Measurements from ENCODE around the gene LRRC1.

The LRRC1 gene

GRCh38 chr6:53846250-53846649, 51.4 kb downstream of the LRRC1 start:
- H3K4me1 ChIP-seq (ENCODE audit: control insufficient read depth, insufficient read depth, low read length): no peaks in the 10 kb centered on the region
- no peak overlapping the region for H3K27ac ChIP-seq (ENCODE audit: low read depth, low read length)

DNA sequence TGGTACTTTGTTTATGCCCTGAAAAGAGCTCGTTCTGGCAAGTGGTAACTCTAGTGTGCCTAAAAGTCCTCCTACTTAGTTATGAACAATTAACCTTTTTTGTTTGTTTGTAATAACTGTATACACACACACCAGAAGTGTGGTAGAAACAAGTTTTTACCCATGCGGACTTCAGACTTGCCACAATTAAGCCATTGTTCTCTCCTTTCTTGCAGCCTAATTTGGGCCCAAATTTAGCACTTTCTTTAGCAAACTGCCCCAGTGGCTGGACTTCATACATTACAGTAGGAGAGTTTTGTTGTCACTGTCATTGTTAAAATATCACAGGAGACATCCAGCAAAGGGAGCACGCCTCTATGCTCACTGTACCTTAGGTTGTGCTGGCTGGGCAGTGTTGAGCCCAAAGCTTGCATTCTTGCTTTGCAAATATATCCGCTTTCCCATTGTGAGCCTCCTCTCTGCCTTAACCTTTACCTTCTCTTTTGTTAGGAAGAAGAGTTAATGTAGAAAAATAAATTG, 53.0 kb downstream of the LRRC1 start:
- H3K27ac ChIP-seq (ENCODE audit: low read depth, low read length): no peak overlapping the region
- no peaks in the 10 kb centered on the region for H3K27me3 ChIP-seq (ENCODE audit: control insufficient read depth, insufficient read depth, low read length)
- H3K4me3 ChIP-seq (ENCODE audit: low read length): no peak overlapping the region
- H3K9ac ChIP-seq (ENCODE audit: low read length): no peak overlapping the region
- no peaks in the 10 kb centered on the region for H3K4me1 ChIP-seq (ENCODE audit: control insufficient read depth, insufficient read depth, low read length)
- H3K36me3 ChIP-seq (ENCODE audit: control insufficient read depth, insufficient read depth, low read length): no peaks in the 10 kb centered on the region

More at GRCh38 chr6:53846250-53846649, 51.4 kb downstream of the LRRC1 start:
- Histone ChIP-seq H3K36me3 (ENCODE audit: control insufficient read depth, insufficient read depth, low read length) (no peaks in the 10 kb centered on the region), H3K27me3 (ENCODE audit: control insufficient read depth, insufficient read depth, low read length) (no peaks in the 10 kb centered on the region), H3K9ac (ENCODE audit: low read length) (no peak overlapping the region), H3K4me3 (ENCODE audit: low read length) (no peak overlapping the region)

DNA sequence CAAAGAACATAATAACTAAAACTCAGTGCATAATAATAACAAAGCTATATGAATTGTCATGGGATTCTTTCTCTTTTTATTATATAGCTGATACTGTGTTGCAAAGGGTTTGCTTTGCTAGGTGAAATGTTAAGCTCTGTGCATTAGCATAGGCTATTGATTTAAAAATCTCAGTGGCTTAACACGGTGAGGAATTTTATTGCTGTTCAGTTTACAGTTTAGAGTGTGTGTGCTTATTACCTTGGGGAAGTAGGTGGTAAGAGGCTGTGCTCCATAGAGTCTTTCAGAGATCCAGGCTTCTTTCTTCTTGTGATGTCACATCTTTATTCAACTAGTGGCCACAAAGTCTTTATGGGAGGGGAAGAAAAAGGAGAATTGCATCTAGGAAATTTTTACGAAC, 55.7 kb downstream of the LRRC1 start:
- Histone ChIP-seq H3K9ac (ENCODE audit: low read length) (no peak overlapping the region), H3K4me1 (ENCODE audit: control insufficient read depth, insufficient read depth, low read length) (no peaks in the 10 kb centered on the region), H3K36me3 (ENCODE audit: control insufficient read depth, insufficient read depth, low read length) (no peaks in the 10 kb centered on the region), H3K27me3 (ENCODE audit: control insufficient read depth, insufficient read depth, low read length) (no peaks in the 10 kb centered on the region), H3K27ac (ENCODE audit: low read depth, low read length) (no peak overlapping the region), H3K4me3 (ENCODE audit: low read length) (no peak overlapping the region)

- no peak overlapping the region for H3K4me3 ChIP-seq (ENCODE audit: low read length)
- H3K36me3 ChIP-seq (ENCODE audit: control insufficient read depth, insufficient read depth, low read length): no peaks in the 10 kb centered on the region
- H3K4me1 ChIP-seq (ENCODE audit: control insufficient read depth, insufficient read depth, low read length): peaks cover 2% of the 10 kb centered on the region
- H3K27me3 ChIP-seq (ENCODE audit: control insufficient read depth, insufficient read depth, low read length): no peaks in the 10 kb centered on the region
- H3K27ac ChIP-seq (ENCODE audit: low read depth, low read length): no peak overlapping the region
- H3K9ac ChIP-seq (ENCODE audit: low read length): no peak overlapping the region
Observed at GRCh38 chr6:53851561-53851960, 56.8 kb downstream of the LRRC1 start.

DNA sequence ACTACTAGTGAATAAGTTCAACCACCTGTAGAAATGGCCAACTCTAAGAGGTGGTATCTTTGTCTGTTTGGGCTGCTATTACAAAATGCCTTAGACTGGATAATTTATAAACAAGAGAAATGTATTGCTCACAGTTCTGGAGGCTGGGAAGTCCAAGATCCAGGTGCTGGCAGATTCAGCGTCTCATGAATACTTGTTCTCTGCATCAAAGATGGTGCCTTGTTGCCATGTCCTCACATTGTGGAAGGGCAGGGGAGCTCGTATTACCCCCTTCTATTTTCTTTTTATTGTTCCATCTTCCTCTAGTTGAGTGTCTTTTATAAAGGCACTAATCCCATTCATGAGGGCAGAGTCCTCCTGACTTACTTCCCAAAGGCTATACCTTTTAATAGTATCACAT, 58.0 kb downstream of the LRRC1 start:
- Histone ChIP-seq H3K27ac (ENCODE audit: low read depth, low read length) (no peak overlapping the region), H3K27me3 (ENCODE audit: control insufficient read depth, insufficient read depth, low read length) (no peaks in the 10 kb centered on the region), H3K9ac (ENCODE audit: low read length) (no peak overlapping the region), H3K36me3 (ENCODE audit: control insufficient read depth, insufficient read depth, low read length) (no peaks in the 10 kb centered on the region), H3K4me1 (ENCODE audit: control insufficient read depth, insufficient read depth, low read length) (peaks cover 2% of the 10 kb centered on the region), H3K4me3 (ENCODE audit: low read length) (no peak overlapping the region)

DNA sequence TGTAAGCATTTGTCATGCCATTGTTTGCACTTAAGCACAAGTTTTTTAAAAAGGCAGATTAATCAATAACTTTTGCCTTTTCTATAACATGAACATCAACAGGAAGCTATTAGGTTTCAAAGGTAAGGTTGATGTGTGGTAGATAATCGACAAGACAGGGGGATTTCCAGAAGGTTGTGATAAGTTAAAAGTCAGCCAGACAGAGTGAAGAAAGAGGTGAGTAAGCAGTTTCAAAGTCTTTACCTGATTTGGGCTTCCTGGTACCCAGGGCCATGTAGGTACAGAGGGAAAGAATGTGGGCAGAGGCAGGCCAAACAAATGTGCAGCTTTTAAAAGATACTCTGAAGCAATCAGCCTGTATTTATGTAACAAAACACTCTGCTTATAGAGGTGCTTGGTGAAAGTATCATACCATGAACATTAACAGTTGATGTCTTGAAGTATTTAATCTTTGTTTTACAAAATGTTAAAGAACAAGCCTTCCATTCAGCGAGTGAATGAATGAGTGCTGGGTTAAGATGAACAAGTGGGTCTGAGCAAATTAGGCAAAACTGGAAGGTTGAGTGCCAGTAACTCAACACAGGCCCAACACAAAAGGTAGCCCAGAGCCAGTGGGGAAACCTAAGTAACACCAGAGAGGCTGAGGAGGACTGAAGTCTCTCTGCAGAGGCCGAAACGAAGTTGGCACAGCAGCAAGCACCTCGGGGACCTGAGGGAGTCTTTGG, 60.2 kb downstream of the LRRC1 start:
- peaks cover 2% of the 10 kb centered on the region for H3K4me1 ChIP-seq (ENCODE audit: control insufficient read depth, insufficient read depth, low read length)
- H3K27ac ChIP-seq (ENCODE audit: low read depth, low read length): no peak overlapping the region
- no peaks in the 10 kb centered on the region for H3K27me3 ChIP-seq (ENCODE audit: control insufficient read depth, insufficient read depth, low read length)
- H3K9ac ChIP-seq (ENCODE audit: low read length): no peak overlapping the region
- no peak overlapping the region for H3K4me3 ChIP-seq (ENCODE audit: low read length)
- H3K36me3 ChIP-seq (ENCODE audit: control insufficient read depth, insufficient read depth, low read length): no peaks in the 10 kb centered on the region

DNA sequence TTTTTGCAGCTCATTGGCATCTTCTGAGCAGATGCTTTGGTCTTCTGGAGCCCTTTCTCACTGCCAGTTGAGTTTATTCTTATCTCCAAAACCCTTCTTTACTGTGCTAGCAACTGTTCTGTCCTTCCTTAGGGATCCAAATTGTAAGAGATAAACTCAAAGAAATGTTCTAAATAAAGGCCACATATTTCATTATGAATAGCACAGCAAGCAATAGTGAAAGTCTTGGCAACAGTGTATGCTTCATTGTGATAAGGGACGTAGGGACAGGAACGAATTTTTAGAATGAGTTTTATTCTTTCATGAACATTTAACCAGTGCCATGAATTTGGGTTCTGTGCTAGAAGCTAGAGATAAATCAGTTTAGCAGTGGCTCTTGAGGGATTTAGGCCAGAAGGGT, 61.1 kb downstream of the LRRC1 start:
- H3K27me3 ChIP-seq (ENCODE audit: control insufficient read depth, insufficient read depth, low read length): no peaks in the 10 kb centered on the region
- peaks cover 2% of the 10 kb centered on the region for H3K4me1 ChIP-seq (ENCODE audit: control insufficient read depth, insufficient read depth, low read length)
- no peak overlapping the region for H3K4me3 ChIP-seq (ENCODE audit: low read length)
- H3K9ac ChIP-seq (ENCODE audit: low read length): no peak overlapping the region
- H3K27ac ChIP-seq (ENCODE audit: low read depth, low read length): no peak overlapping the region
- H3K36me3 ChIP-seq (ENCODE audit: control insufficient read depth, insufficient read depth, low read length): no peaks in the 10 kb centered on the region

- Histone ChIP-seq H3K9ac (ENCODE audit: low read length) (no peak overlapping the region), H3K27ac (ENCODE audit: low read depth, low read length) (no peak overlapping the region), H3K4me1 (ENCODE audit: control insufficient read depth, insufficient read depth, low read length) (peaks cover 5% of the 10 kb centered on the region), H3K27me3 (ENCODE audit: control insufficient read depth, insufficient read depth, low read length) (no peaks in the 10 kb centered on the region), H3K36me3 (ENCODE audit: control insufficient read depth, insufficient read depth, low read length) (no peaks in the 10 kb centered on the region), H3K4me3 (ENCODE audit: low read length) (no peak overlapping the region)
Observed at GRCh38 chr6:53857318-53858094, 62.7 kb downstream of the LRRC1 start.

DNA sequence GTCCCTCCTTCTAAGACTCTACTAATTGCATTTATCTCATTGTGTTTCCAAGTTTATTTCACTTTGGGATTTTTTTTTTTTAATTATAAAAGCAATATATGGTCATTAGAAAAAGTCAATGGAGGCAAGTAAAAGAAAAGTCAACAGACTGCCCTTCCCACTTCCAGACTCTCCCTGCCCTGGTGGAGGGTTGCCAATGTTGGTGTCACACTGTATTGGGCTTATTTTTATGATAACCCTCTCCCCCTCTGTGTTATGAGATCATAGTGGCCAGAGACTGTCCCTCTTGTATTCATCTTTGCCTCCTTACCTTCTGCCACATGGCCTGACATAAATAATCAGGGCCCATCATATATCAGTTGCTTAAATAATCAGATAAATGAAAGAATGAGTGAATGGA, 63.4 kb downstream of the LRRC1 start:
- Histone ChIP-seq H3K4me3 (ENCODE audit: low read length) (no peak overlapping the region), H3K27ac (ENCODE audit: low read depth, low read length) (no peak overlapping the region), H3K36me3 (ENCODE audit: control insufficient read depth, insufficient read depth, low read length) (no peaks in the 10 kb centered on the region), H3K27me3 (ENCODE audit: control insufficient read depth, insufficient read depth, low read length) (no peaks in the 10 kb centered on the region), H3K9ac (ENCODE audit: low read length) (no peak overlapping the region), H3K4me1 (ENCODE audit: control insufficient read depth, insufficient read depth, low read length) (peaks cover 8% of the 10 kb centered on the region)

GRCh38 chr6:53858913-53859312, 64.1 kb downstream of the LRRC1 start:
- no peak overlapping the region for H3K9ac ChIP-seq (ENCODE audit: low read length)
- no peak overlapping the region for H3K4me3 ChIP-seq (ENCODE audit: low read length)
- no peaks in the 10 kb centered on the region for H3K27me3 ChIP-seq (ENCODE audit: control insufficient read depth, insufficient read depth, low read length)
- H3K4me1 ChIP-seq (ENCODE audit: control insufficient read depth, insufficient read depth, low read length): peaks cover 12% of the 10 kb centered on the region
- no peaks in the 10 kb centered on the region for H3K36me3 ChIP-seq (ENCODE audit: control insufficient read depth, insufficient read depth, low read length)
- no peak overlapping the region for H3K27ac ChIP-seq (ENCODE audit: low read depth, low read length)

GRCh38 chr6:53860511-53860910, 65.7 kb downstream of the LRRC1 start:
- Histone ChIP-seq H3K4me3 (ENCODE audit: low read length) (no peak overlapping the region), H3K36me3 (ENCODE audit: control insufficient read depth, insufficient read depth, low read length) (no peaks in the 10 kb centered on the region), H3K27ac (ENCODE audit: low read depth, low read length) (no peak overlapping the region), H3K4me1 (ENCODE audit: control insufficient read depth, insufficient read depth, low read length) (peaks cover 16% of the 10 kb centered on the region), H3K27me3 (ENCODE audit: control insufficient read depth, insufficient read depth, low read length) (no peaks in the 10 kb centered on the region), H3K9ac (ENCODE audit: low read length) (no peak overlapping the region)

GRCh38 chr6:53861518-53861917, 66.7 kb downstream of the LRRC1 start:
- no peaks in the 10 kb centered on the region for H3K27me3 ChIP-seq (ENCODE audit: control insufficient read depth, insufficient read depth, low read length)
- H3K9ac ChIP-seq (ENCODE audit: low read length): no peak overlapping the region
- peaks cover 13% of the 10 kb centered on the region for H3K4me1 ChIP-seq (ENCODE audit: control insufficient read depth, insufficient read depth, low read length)
- no peak overlapping the region for H3K4me3 ChIP-seq (ENCODE audit: low read length)
- H3K27ac ChIP-seq (ENCODE audit: low read depth, low read length): no peak overlapping the region
- H3K36me3 ChIP-seq (ENCODE audit: control insufficient read depth, insufficient read depth, low read length): no peaks in the 10 kb centered on the region

Data from rectal smooth muscle tissue (tissue), 1 donor.